CD14-positive monocyte (primary cell): ENCODE measurements around the gene VAV2. TPM values are rescaled to one million over a fixed set of nuclear protein-coding genes. Genes with fewer than 3 reads are reported as not detected.

Experiments
- DNase-seq, 3 donors: peaks; one replicate each; pipeline ENCODE4 v3.0.0-alpha.2; 2011 to 2022
- H2AFZ ChIP-seq: 2 replicates; pipeline ENCODE4 v1.6.0; 2012; ENCODE audit warnings: mild to moderate bottlenecking, low read depth, low read length, inconsistent platforms; ENCODE audit not compliant: insufficient read depth, poor library complexity, severe bottlenecking
- H3K27ac ChIP-seq, 2 donors: 1 replicate in 1 of 2; 2 replicates in 1 of 2; pipeline ENCODE4 v1.5.1; 2012 to 2013; ENCODE audit warnings: low read length in 2 of 2, control low read depth in 1 of 2, inconsistent platforms in 1 of 2, low read depth in 1 of 2, mild to moderate bottlenecking in 1 of 2
- H3K27me3 ChIP-seq, 2 donors: one replicate each; pipeline versions ENCODE4 v1.6.0 to v1.6.1; 2011 to 2013; ENCODE audit warnings: low read length in 2 of 2; ENCODE audit not compliant: control insufficient read depth in 2 of 2, insufficient read depth in 2 of 2
- H3K36me3 ChIP-seq, 2 donors: replicated peaks in 1 of 2; 1 replicate in 1 of 2; 2 replicates in 1 of 2; pipeline versions ENCODE4 v1.5.1 to v1.6.1; 2012 to 2013; ENCODE audit warnings: low read length in 2 of 2, control low read depth in 1 of 2, inconsistent platforms in 1 of 2, mild to moderate bottlenecking in 1 of 2; ENCODE audit not compliant: insufficient read depth in 2 of 2, control insufficient read depth in 1 of 2
- H3K4me1 ChIP-seq, 2 donors: 1 replicate in 1 of 2; 2 replicates in 1 of 2; pipeline versions ENCODE4 v1.5.1 to v1.6.1; 2012 to 2013; ENCODE audit warnings: low read length in 2 of 2, control low read depth in 1 of 2, inconsistent platforms in 1 of 2, mild to moderate bottlenecking in 1 of 2, moderate library complexity in 1 of 2; ENCODE audit not compliant: insufficient read depth in 2 of 2, control insufficient read depth in 1 of 2
- H3K4me2 ChIP-seq: replicated peaks from 2 replicates; pipeline ENCODE3; 2012; ENCODE audit warnings: low read length, moderate library complexity, mild to moderate bottlenecking; ENCODE audit not compliant: poor library complexity, severe bottlenecking; ENCODE audit errors: extremely low read depth
- H3K4me3 ChIP-seq, 3 experiments: fragments of 200-600 bp in 1 of 3; sonication (generic) in 1 of 3; replicated peaks in 1 of 3; 1 replicate in 2 of 3; 2 replicates in 1 of 3; pipeline ENCODE4 v1.5.1; 2011 to 2013; ENCODE audit warnings: low read length in 3 of 3, mild to moderate bottlenecking in 3 of 3, control low read depth in 2 of 3, low read depth in 2 of 3, inconsistent platforms in 1 of 3, moderate library complexity in 1 of 3
- H3K79me2 ChIP-seq: 2 replicates; pipeline ENCODE4 v1.6.0; 2012; ENCODE audit warnings: mild to moderate bottlenecking, control low read depth, inconsistent platforms, low read length, moderate library complexity; ENCODE audit not compliant: insufficient read depth
- H3K9ac ChIP-seq: 2 replicates; pipeline ENCODE4 v1.6.0; 2017; ENCODE audit warnings: low read length, mild to moderate bottlenecking; ENCODE audit not compliant: insufficient read depth, poor library complexity, severe bottlenecking
- H3K9me3 ChIP-seq, 2 donors: replicated peaks in 1 of 2; 1 replicate in 1 of 2; 2 replicates in 1 of 2; pipeline versions ENCODE4 v1.5.1 to v1.6.1; 2012 to 2013; ENCODE audit warnings: low read length in 2 of 2, control low read depth in 1 of 2; ENCODE audit not compliant: control insufficient read depth in 1 of 2, insufficient read depth in 1 of 2
- H4K20me1 ChIP-seq: 2 replicates; pipeline ENCODE4 v1.6.0; 2012; ENCODE audit warnings: mild to moderate bottlenecking, low read length, control low read depth, moderate library complexity; ENCODE audit not compliant: insufficient read depth
- H3K27ac Mint-ChIP-seq, 7 donors: one replicate each; pipeline ENCODE4 v1.8.0; 2020; ENCODE audit warnings: mild to moderate bottlenecking in 7 of 7, mixed read lengths in 7 of 7, moderate library complexity in 6 of 7, inconsistent platforms in 2 of 7
- H3K27me3 Mint-ChIP-seq, 3 donors: one replicate each; pipeline ENCODE4 v1.8.0; 2021 to 2022; ENCODE audit warnings: low read depth in 3 of 3, mild to moderate bottlenecking in 3 of 3, mixed read lengths in 3 of 3, moderate library complexity in 3 of 3, inconsistent platforms in 1 of 3
- H3K36me3 Mint-ChIP-seq, 2 donors: one replicate each; pipeline ENCODE4 v1.8.0; 2020; ENCODE audit warnings: mixed read lengths in 2 of 2, inconsistent platforms in 1 of 2, mild to moderate bottlenecking in 1 of 2
- H3K4me1 Mint-ChIP-seq: one replicate; pipeline ENCODE4 v1.8.0; 2020; ENCODE audit warnings: mild to moderate bottlenecking, mixed read lengths
- H3K4me3 Mint-ChIP-seq, 2 donors: one replicate each; pipeline ENCODE4 v1.8.0; 2020; ENCODE audit warnings: mild to moderate bottlenecking in 2 of 2, mixed read lengths in 2 of 2, moderate library complexity in 1 of 2
- H3K9me3 Mint-ChIP-seq, 7 donors: one replicate each; pipeline ENCODE4 v1.8.0; 2020 to 2022; ENCODE audit warnings: mixed read lengths in 7 of 7, mild to moderate bottlenecking in 6 of 7, moderate library complexity in 6 of 7, inconsistent platforms in 2 of 7
- CTCF ChIP-seq: fragments of 200-600 bp; IDR thresholded peaks from one replicate; pipeline ENCODE4 v1.8.0; 2022; ENCODE audit warnings: antibody characterized with exemption, mild to moderate bottlenecking
- WGBS: methylation state at CpG from one replicate; pipeline ENCODE4 v1.1.5; 2013; ENCODE audit warnings: missing lambda C conversion rate; ENCODE audit not compliant: insufficient coverage; 5-methylcytosine and 5-hydroxymethylcytosine counted together
- intact Hi-C, 2 donors: fragments of 100-400 bp; cut with micrococcal nuclease; formaldehyde crosslinking; loops; one replicate each; pipeline versions ENCODE4 v1.15.0 to v1.15.1; 2023
- polyA plus RNA-seq, 3 donors: library from polyadenylated mRNA; depleted of rRNA in 1 of 3; unstranded in 2 of 3; stranded (reverse) in 1 of 3; fragments of 300-500 nt in 2 of 3; fragments of >200 nt in 1 of 3; fragmentation: Illumina TruSeq in 2 of 3; gene quantifications; 1 replicate in 2 of 3; 2 replicates in 1 of 3; pipeline ENCODE4 v1.2.3, GENCODE V29; 2012 to 2021

VAV2 gene
- polyA plus RNA-seq, 3 donors, result 2.3 to 13.6 (median 2.3) TPM

GRCh38 chr9:133876836-133877235 is 115.3 kb downstream of the VAV2 start:
- no peak for DNase-seq
- Histone ChIP-seq H3K9ac (no peak overlapping the region), H3K4me3 (no peak overlapping the region), H3K27me3 (no peaks in the 10 kb centered on the region), H2AFZ (no peak overlapping the region), H3K4me2 (no peak overlapping the region), H3K27ac (no peak overlapping the region), H3K4me1 (no peaks in the 10 kb centered on the region), H3K9me3 (no peaks in the 10 kb centered on the region), H3K36me3 (no peaks in the 10 kb centered on the region), H4K20me1 (peaks cover 42% of the 10 kb centered on the region), H3K79me2 (no peaks in the 10 kb centered on the region)
- Mint-ChIP-seq H3K27me3 (peaks cover 2 to 9% (median 3%) of the 10 kb centered on the region in 3 donors), H3K4me3 (no peak overlapping the region), H3K36me3 (peaks cover 0 to 3% of the 10 kb centered on the region in 2 donors), H3K27ac (peak overlapping the region in 3 of 7 donors; percentile 44 to 67 (median 49)), H3K4me1 (no peaks in the 10 kb centered on the region), H3K9me3 (no peaks in the 10 kb centered on the region)
- no peak for TF ChIP-seq CTCF
- WGBS, result 91% methylated on average over 9 of the region's 13 CpGs
- intact Hi-C loops, result no loop called here

GRCh38 chr9:133876144-133876543 is 116.0 kb downstream of the VAV2 start:
- Mint-ChIP-seq H3K36me3 (peaks cover 0 to 3% of the 10 kb centered on the region in 2 donors), H3K9me3 (peaks cover 0 to 2% (median 0%) of the 10 kb centered on the region in 7 donors), H3K27me3 (peaks cover 2 to 9% (median 6%) of the 10 kb centered on the region in 3 donors), H3K4me1 (no peaks in the 10 kb centered on the region), H3K27ac (no peak overlapping the region), H3K4me3 (no peak overlapping the region)
- Histone ChIP-seq H3K4me2 (no peak overlapping the region), H2AFZ (no peak overlapping the region), H3K9me3 (no peaks in the 10 kb centered on the region), H3K4me1 (no peaks in the 10 kb centered on the region), H3K9ac (no peak overlapping the region), H3K79me2 (no peaks in the 10 kb centered on the region), H3K27me3 (no peaks in the 10 kb centered on the region), H3K36me3 (no peaks in the 10 kb centered on the region), H4K20me1 (peaks cover 42% of the 10 kb centered on the region), H3K27ac (no peak overlapping the region), H3K4me3 (no peak overlapping the region)
- WGBS, result 97% methylated on average over 9 of the region's 11 CpGs
- no peak for DNase-seq
- no peak for TF ChIP-seq CTCF
- intact Hi-C loops, result no loop called here
